IMR-90 (cell line): ENCODE measurements around the gene MYADML2.

Source experiments
- BHLHE40 ChIP-seq: fragments of 150-350 bp; IDR thresholded peaks from 2 replicates; pipeline ENCODE4 v1.6.1; 2016; ENCODE audit warnings: mild to moderate bottlenecking, low read depth, low read length
- CEBPB ChIP-seq: IDR thresholded peaks from 2 replicates; pipeline ENCODE4 v1.6.1; 2012; ENCODE audit warnings: low read depth, low read length, improper control_type of control experiment
- CTCF ChIP-seq: conservative IDR thresholded peaks from 2 replicates; pipeline ENCODE4 v1.5.1; 2012; ENCODE audit warnings: mild to moderate bottlenecking, low read depth, low read length, improper control_type of control experiment
- MAZ ChIP-seq: IDR thresholded peaks from 2 replicates; pipeline ENCODE4 v1.6.1; 2012; ENCODE audit warnings: low read depth, mild to moderate bottlenecking, low read length, improper control_type of control experiment, moderate library complexity, borderline replicate concordance
- MXI1 ChIP-seq: IDR thresholded peaks from 2 replicates; pipeline ENCODE4 v1.6.1; 2012; ENCODE audit warnings: low read depth, mild to moderate bottlenecking, low read length, moderate library complexity, borderline replicate concordance
- NFE2L2 ChIP-seq: fragments of 150-350 bp; IDR thresholded peaks from 2 replicates; pipeline ENCODE4 v1.6.1; 2016; ENCODE audit warnings: low read depth, mild to moderate bottlenecking, low read length
- POLR2A ChIP-seq: IDR thresholded peaks from 2 replicates; pipeline ENCODE4 v1.6.1; 2012; ENCODE audit warnings: mild to moderate bottlenecking, low read depth, low read length
- RAD21 ChIP-seq: IDR thresholded peaks from 2 replicates; pipeline ENCODE4 v1.6.1; 2012; ENCODE audit warnings: low read length, improper control_type of control experiment
- RFX5 ChIP-seq: IDR thresholded peaks from 2 replicates; pipeline ENCODE4 v1.8.0; 2012; ENCODE audit warnings: low read depth, mild to moderate bottlenecking, low read length, moderate library complexity
- SMC3 ChIP-seq: fragments of 150-350 bp; IDR thresholded peaks from 2 replicates; pipeline ENCODE4 v1.6.1; 2016; ENCODE audit warnings: low read depth, mild to moderate bottlenecking, antibody characterized with exemption, low read length, moderate library complexity

- TF ChIP-seq CTCF: no peak
- TF ChIP-seq BHLHE40: no peak
- no peak for TF ChIP-seq POLR2A
- TF ChIP-seq RAD21: no peak
- TF ChIP-seq SMC3: no peak
- TF ChIP-seq NFE2L2: no peak
- TF ChIP-seq MXI1: no peak
- TF ChIP-seq CEBPB: no peak
- no peak for TF ChIP-seq RFX5
- no peak for TF ChIP-seq MAZ
Observed at GRCh38 chr17:81940538-81941483, 6.2 kb downstream of the MYADML2 start.
